Measurements from ENCODE around the gene MYOCOS. TPM values are rescaled to one million over a fixed set of nuclear protein-coding genes. Genes with fewer than 3 reads are reported as not detected.

The MYOCOS gene, protein sequence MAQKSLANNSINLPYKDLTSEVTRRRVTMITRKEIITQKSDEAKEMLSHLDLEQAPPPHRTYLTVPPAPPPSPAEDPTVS
- polyA plus RNA-seq (2011; rRNA removed), result not detected in 2 replicates
- not detected in 2 replicates for polyA minus RNA-seq (2011; rRNA and poly(A)+ RNA removed)

DNA sequence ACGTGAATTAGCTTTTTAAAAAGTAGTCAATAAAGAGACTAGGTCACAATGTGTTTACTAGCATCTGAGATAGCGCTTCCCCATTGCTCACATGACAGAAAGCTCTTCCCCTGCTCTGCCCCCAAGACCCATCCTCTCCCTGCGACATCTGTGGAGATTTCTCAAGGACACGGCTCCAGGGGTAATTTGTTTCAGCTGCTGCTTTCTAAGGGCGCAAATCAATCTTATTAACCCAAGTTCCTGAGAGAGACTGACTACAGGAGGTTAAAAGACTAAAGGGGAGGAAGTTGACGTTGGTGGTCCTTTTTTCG is at the start of gene MYOCOS:
TSS of gene MYOCOS (plus strand) at position 92 of the 311 bp plus-strand sequence. CDS start 1,641 bp downstream, outside the sequence.
- Histone ChIP-seq H3K4me3 (ENCODE audit: low read depth, low read length) (no peak within 1 kb of the TSS), H3K36me3 (ENCODE audit: control insufficient read depth, insufficient read depth, low read length) (no peaks in the 10 kb centered on the region), H3K27me3 (ENCODE audit: control insufficient read depth, insufficient read depth, low read length) (peaks cover 3% of the 10 kb centered on the region; the same call in 1 of the 2 replicates)
- DNase-seq (ENCODE audit: low read depth), result no peak
- TF ChIP-seq, protein P1, sequence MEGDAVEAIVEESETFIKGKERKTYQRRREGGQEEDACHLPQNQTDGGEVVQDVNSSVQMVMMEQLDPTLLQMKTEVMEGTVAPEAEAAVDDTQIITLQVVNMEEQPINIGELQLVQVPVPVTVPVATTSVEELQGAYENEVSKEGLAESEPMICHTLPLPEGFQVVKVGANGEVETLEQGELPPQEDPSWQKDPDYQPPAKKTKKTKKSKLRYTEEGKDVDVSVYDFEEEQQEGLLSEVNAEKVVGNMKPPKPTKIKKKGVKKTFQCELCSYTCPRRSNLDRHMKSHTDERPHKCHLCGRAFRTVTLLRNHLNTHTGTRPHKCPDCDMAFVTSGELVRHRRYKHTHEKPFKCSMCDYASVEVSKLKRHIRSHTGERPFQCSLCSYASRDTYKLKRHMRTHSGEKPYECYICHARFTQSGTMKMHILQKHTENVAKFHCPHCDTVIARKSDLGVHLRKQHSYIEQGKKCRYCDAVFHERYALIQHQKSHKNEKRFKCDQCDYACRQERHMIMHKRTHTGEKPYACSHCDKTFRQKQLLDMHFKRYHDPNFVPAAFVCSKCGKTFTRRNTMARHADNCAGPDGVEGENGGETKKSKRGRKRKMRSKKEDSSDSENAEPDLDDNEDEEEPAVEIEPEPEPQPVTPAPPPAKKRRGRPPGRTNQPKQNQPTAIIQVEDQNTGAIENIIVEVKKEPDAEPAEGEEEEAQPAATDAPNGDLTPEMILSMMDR (IDR thresholded peaks at IDR 0.05; ENCODE audit: insufficient read depth, low read depth, low read length), result no peak
- ChIA-PET CTCF (interaction anchor here (1.7 kb wide), 1 partner anchor 23 kb away, joined by 5 read pairs; no protein-coding TSS in a partner anchor), POLR2A (no interaction called here)

DNA sequence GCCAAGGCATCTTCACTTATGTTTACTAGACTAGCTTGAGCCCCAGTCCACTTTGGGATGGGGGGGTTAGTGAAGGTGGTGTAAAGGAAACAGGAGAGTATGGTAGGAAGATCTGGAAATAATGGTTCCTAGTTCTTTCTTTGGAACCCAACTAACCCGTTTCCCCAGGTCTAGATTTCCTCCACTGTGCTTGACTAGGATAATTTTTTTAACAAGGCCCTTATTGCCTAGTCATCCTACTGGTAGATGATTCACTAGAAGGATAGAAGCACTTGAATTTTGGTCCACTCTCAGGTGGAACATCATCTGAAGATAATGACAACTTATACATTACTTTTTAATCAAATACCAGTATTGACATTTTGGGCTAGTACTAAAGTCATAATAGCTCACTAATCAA is 45.9 kb upstream of the MYOCOS start:
- Histone ChIP-seq H3K4me3 (ENCODE audit: low read depth, low read length) (no peak overlapping the region), H3K36me3 (ENCODE audit: control insufficient read depth, insufficient read depth, low read length) (peaks cover 23% of the 10 kb centered on the region), H3K27me3 (ENCODE audit: control insufficient read depth, insufficient read depth, low read length) (no peaks in the 10 kb centered on the region)
- POLR2A ChIA-PET, result no interaction called here
- TF ChIP-seq, protein P1 (IDR thresholded peaks at IDR 0.05; ENCODE audit: insufficient read depth, low read depth, low read length), result no peak
- CTCF ChIA-PET, result interaction anchor here (0.6 kb wide), 1 partner anchor 21 kb away, joined by 3 read pairs; no protein-coding TSS in a partner anchor
- DNase-seq (ENCODE audit: low read depth), result no peak

DNA sequence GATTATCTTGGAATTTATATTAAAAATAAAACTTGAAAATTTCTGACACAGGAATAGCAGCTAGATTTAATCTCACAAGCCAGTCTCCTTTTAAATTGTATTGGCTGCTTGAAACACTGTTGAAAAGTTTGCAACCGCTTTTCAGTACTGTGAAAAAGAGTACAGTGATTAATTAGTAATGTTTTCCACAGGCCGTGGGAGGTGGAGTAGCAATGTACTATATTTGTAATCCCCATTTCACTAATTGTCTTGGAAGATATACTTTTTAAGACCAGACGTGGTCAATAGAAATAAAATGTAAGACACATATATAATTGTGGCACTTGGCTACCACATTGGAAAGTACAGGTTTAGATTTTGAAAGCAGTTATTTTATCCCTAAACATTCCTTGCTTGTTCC is 40.8 kb upstream of the MYOCOS start:
- no peak for DNase-seq (ENCODE audit: low read depth)
- ChIA-PET CTCF (interaction anchor here (0.7 kb wide), 1 partner anchor 11 kb away, joined by 3 read pairs; no protein-coding TSS in a partner anchor), POLR2A (no interaction called here)
- TF ChIP-seq, protein P1 (IDR thresholded peaks at IDR 0.05; ENCODE audit: insufficient read depth, low read depth, low read length), result no peak
- Histone ChIP-seq H3K4me3 (ENCODE audit: low read depth, low read length) (no peak overlapping the region), H3K27me3 (ENCODE audit: control insufficient read depth, insufficient read depth, low read length) (no peaks in the 10 kb centered on the region), H3K36me3 (ENCODE audit: control insufficient read depth, insufficient read depth, low read length) (peaks cover 22% of the 10 kb centered on the region)

DNA sequence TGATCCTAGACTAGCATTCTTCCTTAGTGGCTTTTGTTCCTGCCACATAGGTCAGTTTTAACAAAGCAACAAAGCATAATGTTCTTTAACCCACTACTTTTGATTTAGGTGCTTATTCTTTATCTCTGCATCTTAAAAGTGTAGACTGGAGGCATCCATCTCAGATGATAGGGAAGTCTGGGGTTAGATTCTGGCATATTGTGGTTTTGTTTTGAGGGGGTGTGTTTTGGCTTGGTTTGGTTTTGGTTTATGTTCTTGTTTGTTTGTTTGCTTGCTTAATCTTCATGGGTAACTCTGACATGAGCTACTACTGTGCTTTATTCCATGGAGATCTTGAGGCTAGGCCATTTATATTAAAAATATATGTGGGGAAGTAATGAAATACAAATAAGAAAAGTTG is 40.3 kb upstream of the MYOCOS start:
- no peak overlapping the region for H3K4me3 ChIP-seq (ENCODE audit: low read depth, low read length)
- DNase-seq (ENCODE audit: low read depth), result no peak
- TF ChIP-seq, protein P1 (IDR thresholded peaks at IDR 0.05; ENCODE audit: insufficient read depth, low read depth, low read length), result no peak
- H3K36me3 ChIP-seq (ENCODE audit: control insufficient read depth, insufficient read depth, low read length), result peaks cover 19% of the 10 kb centered on the region
- H3K27me3 ChIP-seq (ENCODE audit: control insufficient read depth, insufficient read depth, low read length), result no peaks in the 10 kb centered on the region
- ChIA-PET POLR2A (no interaction called here), CTCF (no interaction called here)

DNA sequence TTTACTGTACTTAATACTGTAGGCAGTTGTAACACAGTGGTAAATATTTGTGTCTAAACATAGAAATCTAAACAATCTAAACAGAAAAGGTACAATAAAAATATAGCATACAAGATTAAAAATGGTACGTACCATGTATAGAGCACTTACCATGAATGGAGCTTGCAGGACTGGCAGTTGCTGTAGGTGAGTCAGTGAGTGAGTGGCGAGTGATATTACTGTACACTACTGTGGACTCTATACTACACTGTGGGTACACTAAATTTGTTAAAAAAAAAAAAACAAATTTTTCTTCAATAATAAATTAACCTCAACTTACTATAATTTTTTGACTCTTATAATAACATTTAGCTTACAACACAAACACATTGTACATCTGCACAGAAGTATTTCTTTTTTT is 39.5 kb upstream of the MYOCOS start:
- CTCF ChIA-PET, result interaction anchor here (0.6 to 1.3 kb wide), 2 partner anchors 67 to 401 kb away, joined by 3 to 4 read pairs; no protein-coding TSS in a partner anchor
- H3K36me3 ChIP-seq (ENCODE audit: control insufficient read depth, insufficient read depth, low read length), result peaks cover 19% of the 10 kb centered on the region
- DNase-seq (ENCODE audit: low read depth), result no peak
- TF ChIP-seq, protein P1 (IDR thresholded peaks at IDR 0.05; ENCODE audit: insufficient read depth, low read depth, low read length), result no peak
- H3K4me3 ChIP-seq (ENCODE audit: low read depth, low read length), result no peak overlapping the region
- H3K27me3 ChIP-seq (ENCODE audit: control insufficient read depth, insufficient read depth, low read length), result no peaks in the 10 kb centered on the region
- POLR2A ChIA-PET, result no interaction called here

Data from BJ (cell line).